Right atrium auricular region (tissue), 2 donors: ENCODE results near the gene NUFIP1. TPM values are rescaled to one million over a fixed set of nuclear protein-coding genes. Genes with fewer than 3 reads are reported as not detected.
"Not testable (repeated sequence)": the region's sequence is repeated elsewhere in the genome, so short reads cannot be mapped to it uniquely, and the experiment has no call there.

Source experiments
- DNase-seq: peaks from one replicate; pipeline ENCODE4 v3.0.0-alpha.2; 2019; ENCODE audit warnings: low spot score
- H3K27ac ChIP-seq, 2 donors: fragments of 200-600 bp; sonication (generic); 1 replicate in 1 of 2; 2 replicates in 1 of 2; pipeline ENCODE4 v1.5.1; 2016 to 2019
- H3K27me3 ChIP-seq, 2 donors: fragments of 200-600 bp; sonication (generic); one replicate each; pipeline versions ENCODE4 v1.5.1 to v1.6.0; 2017 to 2019
- H3K36me3 ChIP-seq: fragments of 200-600 bp; sonication (generic); one replicate; pipeline ENCODE4 v1.5.1; 2016
- H3K4me1 ChIP-seq, 2 donors: fragments of 200-600 bp; sonication (generic); one replicate each; pipeline versions ENCODE4 v1.5.1 to v1.6.0; 2017 to 2019
- H3K4me3 ChIP-seq, 2 donors: fragments of 200-600 bp; sonication (generic); 1 replicate in 1 of 2; 2 replicates in 1 of 2; pipeline ENCODE4 v1.5.1; 2017 to 2019; ENCODE audit warnings: mild to moderate bottlenecking in 1 of 2, moderate library complexity in 1 of 2
- H3K9me3 ChIP-seq, 2 donors: fragments of 200-600 bp; sonication (generic); one replicate each; pipeline ENCODE4 v1.5.1; 2019
- CTCF ChIP-seq, 2 donors: fragments of 200-600 bp; sonication (generic); IDR thresholded peaks; one replicate each; pipeline ENCODE4 v1.5.1; 2019; ENCODE audit warnings: antibody characterized with exemption in 2 of 2
- total RNA-seq, 2 donors: library from RNA; depleted of rRNA; stranded (reverse); fragments of >200 nt; gene quantifications; one replicate each; pipeline ENCODE4 v1.1.0, GENCODE V29; 2016

Gene NUFIP1
- total RNA-seq: 1 to 10 TPM; 2.2 to 2.9 TPM

- H3K27me3 ChIP-seq: no peaks in the 10 kb centered on the region
- peak within 1 kb of the TSS; percentile 82 to 87 for H3K27ac ChIP-seq
- peaks cover 0 to 32% of the 10 kb centered on the region in 2 donors for H3K4me1 ChIP-seq
- H3K9me3 ChIP-seq: no peaks in the 10 kb centered on the region
- H3K4me3 ChIP-seq: peak within 1 kb of the TSS; percentile 92 to 95
- H3K36me3 ChIP-seq: no peaks in the 10 kb centered on the region
- DNase-seq: peak; percentile 94
- peak in 1 of 2 donors; percentile 35 for TF ChIP-seq CTCF (IDR thresholded peaks at IDR 0.05)
Measured at GRCh38 chr13:44989071-44989889, at the start of gene NUFIP1, which contains the start of gene GPALPP1. Gene NUFIP1 (minus strand): TSS chr13:44989471. CDS start chr13:44989436, 35 bp downstream. Gene GPALPP1 (plus strand): TSS chr13:44989538. CDS start chr13:44989655, 117 bp downstream.

- Histone ChIP-seq H3K4me3 (no peak overlapping the region), H3K36me3 (peaks cover 21% of the 10 kb centered on the region), H3K27ac (no peak overlapping the region), H3K9me3 (no peaks in the 10 kb centered on the region), H3K27me3 (no peaks in the 10 kb centered on the region), H3K4me1 (no peaks in the 10 kb centered on the region)
- no peak for DNase-seq
- TF ChIP-seq CTCF (IDR thresholded peaks at IDR 0.05): no peak
Measured at GRCh38 chr13:45036206-45036605, 46.9 kb upstream of the NUFIP1 start.

- Histone ChIP-seq H3K27ac (no peak overlapping the region), H3K27me3 (no peaks in the 10 kb centered on the region), H3K36me3 (peaks cover 21% of the 10 kb centered on the region), H3K9me3 (no peaks in the 10 kb centered on the region), H3K4me1 (no peaks in the 10 kb centered on the region), H3K4me3 (no peak overlapping the region)
- no peak for DNase-seq
- TF ChIP-seq CTCF (IDR thresholded peaks at IDR 0.05): no peak
Measured at GRCh38 chr13:45034342-45034741, 45.1 kb upstream of the NUFIP1 start.

GRCh38 chr13:45024847-45025246 is 35.6 kb upstream of the NUFIP1 start:
- H3K27me3 ChIP-seq: no peaks in the 10 kb centered on the region
- no peak for TF ChIP-seq CTCF (IDR thresholded peaks at IDR 0.05)
- no peaks in the 10 kb centered on the region for H3K9me3 ChIP-seq
- no peak for DNase-seq
- H3K36me3 ChIP-seq: peaks cover 67% of the 10 kb centered on the region
- H3K27ac ChIP-seq: no peak overlapping the region
- H3K4me3 ChIP-seq: no peak overlapping the region
- no peaks in the 10 kb centered on the region for H3K4me1 ChIP-seq

- Histone ChIP-seq H3K9me3 (no peaks in the 10 kb centered on the region), H3K27me3 (no peaks in the 10 kb centered on the region), H3K27ac (no peak overlapping the region), H3K4me1 (no peaks in the 10 kb centered on the region), H3K4me3 (no peak overlapping the region), H3K36me3 (peaks cover 60% of the 10 kb centered on the region)
- no peak for TF ChIP-seq CTCF (IDR thresholded peaks at IDR 0.05)
- no peak for DNase-seq
Measured at GRCh38 chr13:45021250-45021649, 32.0 kb upstream of the NUFIP1 start.

GRCh38 chr13:45019981-45020380 is 30.7 kb upstream of the NUFIP1 start:
- H3K36me3 ChIP-seq: peaks cover 61% of the 10 kb centered on the region
- H3K4me3 ChIP-seq, H3K4me1 ChIP-seq, DNase-seq, H3K9me3 ChIP-seq, H3K27me3 ChIP-seq, H3K27ac ChIP-seq: not testable (repeated sequence)
